ENCODE data around the gene EVPLL.
"Not testable (repeated sequence)": the region's sequence is repeated elsewhere in the genome, so short reads cannot be mapped to it uniquely, and the experiment has no call there.

Gene EVPLL

GRCh38 chr17:18377437-18378204 is at the start of gene EVPLL:
EVPLL (plus strand) TSS chr17:18377778; CDS start chr17:18380938, 3,160 bp downstream.
- DNase-seq: no peak

- DNase-seq: no peak
These were observed 48.9 kb upstream of the EVPLL start for GRCh38 chr17:18328643-18329204.

- DNase-seq: no peak
These were observed 45.7 kb upstream of the EVPLL start for GRCh38 chr17:18331879-18332278.

- DNase-seq: no peak
These were observed 44.6 kb upstream of the EVPLL start for GRCh38 chr17:18332909-18333489.

- DNase-seq: not testable (repeated sequence)
These were observed 39.4 kb upstream of the EVPLL start for GRCh38 chr17:18338158-18338557.

GRCh38 chr17:18339933-18340332 is 37.6 kb upstream of the EVPLL start:
- DNase-seq: no peak

GRCh38 chr17:18344021-18344420 is 33.6 kb upstream of the EVPLL start:
- no peak for DNase-seq

- no peak for DNase-seq
These were observed 24.0 kb upstream of the EVPLL start for GRCh38 chr17:18353541-18353940.

- no peak for DNase-seq
These were observed 21.0 kb upstream of the EVPLL start for GRCh38 chr17:18356624-18357023.

- no peak for DNase-seq
These were observed 17.1 kb upstream of the EVPLL start for GRCh38 chr17:18360518-18360917.

- no peak for DNase-seq
These were observed 15.5 kb upstream of the EVPLL start for GRCh38 chr17:18361837-18362697.

- peak in 1 of 2 experiments; percentile 64 for DNase-seq
These were observed 14.9 kb upstream of the EVPLL start for GRCh38 chr17:18362698-18363100.

- peak; percentile 92 to 96 for DNase-seq
These were observed 14.2 kb upstream of the EVPLL start, which contains the start of gene SHMT1 for GRCh38 chr17:18363101-18364049. SHMT1 (minus strand) TSS chr17:18363550; CDS start chr17:18355981, 7,569 bp downstream.

- no peak for DNase-seq
These were observed 13.4 kb upstream of the EVPLL start for GRCh38 chr17:18364166-18364565.

GRCh38 chr17:18368946-18369345 is 8.6 kb upstream of the EVPLL start:
- DNase-seq: no peak

GRCh38 chr17:18370761-18371160 is 6.8 kb upstream of the EVPLL start:
- no peak for DNase-seq

GRCh38 chr17:18371455-18371854 is 6.1 kb upstream of the EVPLL start:
- DNase-seq: no peak

GRCh38 chr17:18373181-18373580 is 4.4 kb upstream of the EVPLL start:
- not testable (repeated sequence) for DNase-seq

GRCh38 chr17:18374216-18374615 is 3.4 kb upstream of the EVPLL start:
- no peak for DNase-seq

- no peak for DNase-seq
These were observed 577 bp downstream of the EVPLL start for GRCh38 chr17:18378205-18378505.

GRCh38 chr17:18378614-18379013 is 1.0 kb downstream of the EVPLL start:
- not testable (repeated sequence) for DNase-seq
